Glutamatergic neuron (in vitro differentiated cells): Measurements from ENCODE around the gene TCEAL2. TPM values are rescaled to one million over a fixed set of nuclear protein-coding genes. Genes with fewer than 3 reads are reported as not detected.
"Not testable (repeated sequence)": the region's sequence is repeated elsewhere in the genome, so short reads cannot be mapped to it uniquely, and the experiment has no call there.

ENCODE experiments used
- DNase-seq: peaks from one replicate; pipeline ENCODE4 v3.0.0; 2022
- H3K27ac Mint-ChIP-seq: one replicate; pipeline ENCODE4 v1.8.0; 2020; ENCODE audit warnings: mild to moderate bottlenecking, mixed read lengths, inconsistent platforms; ENCODE audit not compliant: unreplicated experiment
- H3K27me3 Mint-ChIP-seq: one replicate; pipeline ENCODE4 v1.8.0; 2020; ENCODE audit warnings: mild to moderate bottlenecking, moderate library complexity, mixed read lengths, inconsistent platforms; ENCODE audit not compliant: unreplicated experiment
- H3K36me3 Mint-ChIP-seq: one replicate; pipeline ENCODE4 v1.8.0; 2020; ENCODE audit warnings: mild to moderate bottlenecking, mixed read lengths, inconsistent platforms; ENCODE audit not compliant: unreplicated experiment
- H3K4me1 Mint-ChIP-seq: one replicate; pipeline ENCODE4 v1.8.0; 2020; ENCODE audit warnings: mild to moderate bottlenecking, low read depth, mixed read lengths, inconsistent platforms; ENCODE audit not compliant: unreplicated experiment
- H3K4me3 Mint-ChIP-seq: one replicate; pipeline ENCODE4 v1.8.0; 2020; ENCODE audit warnings: mild to moderate bottlenecking, mixed read lengths, inconsistent platforms; ENCODE audit not compliant: unreplicated experiment
- H3K9me3 Mint-ChIP-seq: one replicate; pipeline ENCODE4 v1.8.0; 2020; ENCODE audit warnings: mild to moderate bottlenecking, moderate library complexity, mixed read lengths, inconsistent platforms; ENCODE audit not compliant: unreplicated experiment
- CTCF ChIP-seq: fragments of 200-600 bp; sonication (generic); IDR thresholded peaks from one replicate; pipeline ENCODE4 v1.5.0; 2021; ENCODE audit not compliant: partially characterized antibody, unreplicated experiment
- total RNA-seq: library from RNA; stranded (reverse); fragmentation: NEBNext Ultra II Directional; extraction: Animal tissue kit (Norgen Biotek cat#: 25700); gene quantifications from one replicate; pipeline ENCODE4 v1.2.1, GENCODE V29; 2021; ENCODE audit not compliant: unreplicated experiment

The TCEAL2 gene
- total RNA-seq, 1 donor from 2014 or later: 6.3 TPM

DNA sequence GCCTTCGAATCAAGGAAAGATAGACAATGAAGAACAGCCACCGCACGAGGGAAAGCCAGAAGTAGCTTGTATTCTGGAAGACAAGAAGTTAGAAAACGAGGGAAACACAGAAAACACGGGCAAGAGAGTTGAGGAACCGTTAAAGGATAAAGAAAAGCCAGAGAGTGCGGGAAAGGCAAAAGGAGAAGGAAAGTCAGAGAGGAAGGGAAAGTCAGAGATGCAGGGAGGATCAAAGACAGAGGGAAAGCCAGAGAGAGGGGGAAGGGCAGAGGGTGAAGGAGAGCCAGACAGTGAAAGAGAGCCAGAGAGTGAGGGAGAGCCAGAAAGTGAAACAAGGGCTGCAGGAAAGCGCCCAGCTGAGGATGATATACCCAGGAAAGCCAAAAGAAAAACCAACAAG lies 1.4 kb downstream of the TCEAL2 start:
- H3K4me3 Mint-ChIP-seq: peak overlapping the region; percentile 44
- peaks cover 10% of the 10 kb centered on the region for H3K4me1 Mint-ChIP-seq

GRCh38 chrX:102129473-102129872 lies 4.0 kb downstream of the TCEAL2 start:
- no peaks in the 10 kb centered on the region for H3K36me3 Mint-ChIP-seq
- peak; percentile 21 for TF ChIP-seq CTCF
- H3K4me3 Mint-ChIP-seq: no peak overlapping the region
- H3K4me1 Mint-ChIP-seq: peaks cover 10% of the 10 kb centered on the region
- H3K9me3 Mint-ChIP-seq: peaks cover 5% of the 10 kb centered on the region
- H3K27ac Mint-ChIP-seq: no peak overlapping the region
- DNase-seq: no peak
- H3K27me3 Mint-ChIP-seq: peaks cover under 1% of the 10 kb centered on the region

More for the DNA sequence above, 1.4 kb downstream of the TCEAL2 start:
- peaks cover 5% of the 10 kb centered on the region for H3K9me3 Mint-ChIP-seq
- H3K27me3 Mint-ChIP-seq: peaks cover 2% of the 10 kb centered on the region
- DNase-seq: no peak
- no peak for TF ChIP-seq CTCF
- no peaks in the 10 kb centered on the region for H3K36me3 Mint-ChIP-seq
- peak overlapping the region; percentile 40 for H3K27ac Mint-ChIP-seq

- Mint-ChIP-seq H3K36me3 (no peaks in the 10 kb centered on the region), H3K9me3 (no peaks in the 10 kb centered on the region), H3K4me3 (no peak overlapping the region), H3K4me1 (peaks cover 3% of the 10 kb centered on the region), H3K27ac (no peak overlapping the region), H3K27me3 (peaks cover 2% of the 10 kb centered on the region)
- no peak for TF ChIP-seq CTCF
- no peak for DNase-seq
Observed at GRCh38 chrX:102138064-102138463, 12.6 kb downstream of the TCEAL2 start.

GRCh38 chrX:102140876-102141275 lies 15.4 kb downstream of the TCEAL2 start:
- not testable (repeated sequence) for H3K27ac Mint-ChIP-seq, H3K4me3 Mint-ChIP-seq, H3K27me3 Mint-ChIP-seq, H3K36me3 Mint-ChIP-seq, H3K9me3 Mint-ChIP-seq, DNase-seq, H3K4me1 Mint-ChIP-seq

GRCh38 chrX:102141631-102142030 lies 16.2 kb downstream of the TCEAL2 start:
- H3K9me3 Mint-ChIP-seq, H3K27ac Mint-ChIP-seq, H3K4me3 Mint-ChIP-seq, DNase-seq, H3K36me3 Mint-ChIP-seq, H3K4me1 Mint-ChIP-seq, H3K27me3 Mint-ChIP-seq: not testable (repeated sequence)

- not testable (repeated sequence) for H3K27ac Mint-ChIP-seq, DNase-seq, H3K27me3 Mint-ChIP-seq, H3K36me3 Mint-ChIP-seq, H3K4me1 Mint-ChIP-seq, H3K9me3 Mint-ChIP-seq
- H3K4me3 Mint-ChIP-seq: peak within 1 kb of the TSS; percentile 77
Observed at GRCh38 chrX:102142274-102142673, 16.8 kb downstream of the TCEAL2 start, which contains the start of gene TCEAL6. Gene TCEAL6 (minus strand): TSS chrX:102142481.
